SH-SY5Y (cell line): ENCODE measurements around the gene OGFOD1.

Experiments used
- GATA2 ChIP-seq: IDR thresholded peaks from 2 replicates; pipeline ENCODE4 v1.6.1; 2011; ENCODE audit warnings: mild to moderate bottlenecking, low read depth, low read length
- GATA3 ChIP-seq: IDR thresholded peaks from 2 replicates; pipeline ENCODE4 v1.6.1; 2011; ENCODE audit warnings: low read depth, mild to moderate bottlenecking, low read length, moderate library complexity

GRCh38 chr16:56479469-56479868 is 28.1 kb downstream of the OGFOD1 start:
- TF ChIP-seq GATA3 (no peak), GATA2 (no peak)
